HG02759 (cell line): Measurements from ENCODE around the gene PHKB.
"Not testable (repeated sequence)": the region's sequence is repeated elsewhere in the genome, so short reads cannot be mapped to it uniquely, and the experiment has no call there.

Experiments
- ATAC-seq: cut with Tn5 transposase; IDR thresholded peaks from one replicate; pipeline ENCODE4 v1.9.1; 2021; ENCODE audit warnings: mild to moderate bottlenecking, moderate library complexity; ENCODE audit not compliant: unreplicated experiment

Gene PHKB

DNA sequence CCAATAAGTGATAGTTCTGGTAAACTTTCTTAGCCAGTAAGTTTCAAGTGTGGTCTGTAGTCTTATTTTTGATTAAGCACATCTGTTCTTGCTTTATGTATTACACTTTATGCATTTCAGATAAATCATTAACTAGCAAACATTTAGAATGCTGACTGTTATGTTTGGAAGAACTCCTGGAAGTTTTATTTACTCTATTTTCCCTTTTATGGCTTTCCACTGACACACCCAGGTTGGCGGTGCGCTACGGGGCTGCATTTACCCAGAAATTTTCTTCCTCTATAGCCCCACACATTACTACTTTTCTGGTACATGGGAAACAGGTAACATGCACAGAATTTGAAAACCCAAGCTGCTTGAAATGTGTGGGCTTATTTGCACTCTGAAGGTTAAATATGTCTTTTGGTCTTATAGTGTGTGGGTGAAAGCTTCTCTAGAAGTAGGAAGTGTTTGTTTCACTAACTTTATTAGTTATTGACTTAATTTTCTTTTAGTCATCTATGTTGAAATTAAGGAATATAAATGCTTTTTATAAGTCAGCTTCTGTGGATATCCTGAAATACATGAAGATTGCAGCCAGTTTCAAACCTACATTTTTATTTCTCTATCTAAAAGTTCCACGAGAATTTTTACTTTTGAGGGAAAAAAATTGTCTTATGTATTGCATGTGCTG lies 203.7 kb downstream of the PHKB start:
- ATAC-seq: no peak

DNA sequence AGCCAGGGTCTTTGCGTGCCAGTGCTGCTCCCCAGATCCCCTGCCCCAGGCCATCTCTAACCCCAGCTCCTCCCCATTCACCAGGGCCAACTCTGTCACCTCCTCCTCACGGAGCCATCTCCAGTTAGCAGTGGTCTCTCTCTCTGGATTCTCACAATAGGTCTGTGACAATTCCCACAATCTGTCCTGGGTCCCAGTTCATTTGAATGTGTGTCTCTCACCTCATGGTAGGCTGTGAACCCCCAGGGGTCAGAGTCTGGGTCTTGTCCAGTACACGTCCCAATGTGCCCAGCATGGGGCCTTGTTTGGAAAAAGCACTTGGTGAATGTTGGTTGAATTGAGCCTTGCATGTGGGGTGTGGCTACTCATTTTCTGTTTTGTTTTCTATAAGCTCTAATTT lies 205.3 kb downstream of the PHKB start:
- ATAC-seq: no peak

DNA sequence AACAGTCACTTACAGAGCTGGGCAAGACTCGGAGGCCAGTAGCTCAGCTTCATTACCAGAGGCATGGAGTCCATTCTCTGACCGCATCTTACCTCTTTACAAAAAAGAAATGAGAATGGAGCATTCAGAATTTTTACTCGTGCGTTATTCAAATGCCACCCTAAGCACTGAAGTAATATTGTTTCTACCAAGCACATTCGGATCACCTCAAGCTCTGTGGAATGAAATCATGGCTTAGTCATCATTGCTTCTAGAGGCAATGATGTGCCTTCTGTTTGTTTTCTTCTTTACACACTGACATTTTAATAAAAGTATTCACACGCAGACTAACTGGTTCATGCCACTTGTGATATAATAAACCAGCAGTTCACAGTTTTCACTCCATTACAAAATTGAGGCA lies 206.8 kb downstream of the PHKB start:
- no peak for ATAC-seq

DNA sequence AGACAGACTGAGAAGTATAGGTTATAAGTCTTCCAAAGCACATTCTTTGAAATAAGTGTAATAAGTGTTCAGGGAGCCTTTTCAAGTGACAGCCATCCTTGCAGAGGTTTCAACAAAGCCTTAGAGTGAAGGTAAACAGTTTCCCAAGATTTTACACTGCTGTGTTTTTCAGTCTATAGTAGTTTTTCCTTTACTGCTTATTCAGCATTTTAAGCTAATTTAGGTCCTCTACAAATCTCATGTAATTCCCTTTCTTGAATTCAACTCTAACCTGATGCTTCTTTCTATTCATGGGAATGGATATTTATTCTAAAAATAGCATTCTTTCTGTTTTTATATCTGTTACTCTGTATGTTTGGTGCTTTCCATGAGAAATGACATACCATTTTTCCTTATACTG lies 211.3 kb downstream of the PHKB start:
- ATAC-seq: no peak

DNA sequence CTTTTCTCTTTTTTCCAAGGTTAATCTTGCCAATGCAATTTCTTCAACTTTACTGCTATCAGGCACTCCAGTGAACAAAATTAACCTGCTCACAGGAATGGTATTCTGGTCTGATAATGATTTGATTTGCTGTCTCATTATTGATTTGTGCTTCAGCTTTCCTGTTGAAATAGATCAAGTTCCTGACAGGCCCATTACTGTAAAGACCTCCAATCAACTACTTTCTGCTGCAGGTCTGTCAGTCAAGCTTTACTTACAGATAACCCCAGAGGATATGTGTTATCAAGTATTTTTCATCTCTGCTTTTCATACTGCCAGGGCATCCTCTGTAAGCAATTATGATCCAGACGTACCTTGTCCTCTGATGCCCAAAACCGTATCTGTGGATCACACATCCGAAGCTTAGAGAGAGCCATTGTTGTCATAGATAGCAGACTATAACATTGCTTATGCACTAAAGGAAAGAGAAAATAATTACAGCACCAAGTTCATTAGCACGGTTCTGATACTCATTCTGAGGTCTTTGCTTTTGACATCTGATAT lies 215.6 kb downstream of the PHKB start:
- no peak for ATAC-seq

DNA sequence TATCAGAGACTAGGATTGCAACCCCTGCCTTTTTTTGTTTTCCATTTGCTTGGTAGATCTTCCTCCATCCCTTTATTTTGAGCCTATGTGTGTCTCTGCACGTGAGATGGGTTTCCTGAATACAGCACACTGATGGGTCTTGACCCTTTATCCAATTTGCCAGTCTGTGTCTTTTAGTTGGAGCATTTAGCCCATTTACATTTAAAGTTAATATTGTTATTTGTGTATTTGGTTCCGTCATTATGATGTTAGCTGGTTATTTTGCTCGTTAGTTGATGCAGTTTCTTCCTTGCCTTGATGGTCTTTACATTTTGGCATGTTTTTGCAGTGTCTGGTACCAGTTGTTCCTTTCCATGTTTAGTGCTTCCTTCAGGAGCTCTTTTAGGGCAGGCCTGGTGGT lies 220.4 kb downstream of the PHKB start:
- not testable (repeated sequence) for ATAC-seq

DNA sequence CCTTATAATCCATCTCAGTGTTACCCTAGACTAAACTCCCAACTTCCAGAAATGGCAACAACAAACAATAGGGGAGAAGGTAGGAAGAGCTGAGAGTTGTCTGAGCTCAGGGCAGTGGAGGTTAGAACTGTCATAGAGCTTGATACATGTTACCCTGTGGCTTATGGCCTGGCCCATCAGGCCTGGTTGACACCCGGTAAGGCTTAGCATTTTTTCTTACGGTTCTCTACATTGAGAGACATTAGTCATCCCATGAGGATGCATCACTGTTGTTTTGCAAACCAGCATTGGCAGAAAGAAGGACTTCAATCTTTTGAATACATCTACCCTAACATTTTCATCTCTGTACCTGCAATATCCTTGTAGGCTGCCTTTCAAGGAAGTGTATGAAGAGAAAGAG lies 226.6 kb downstream of the PHKB start:
- no peak for ATAC-seq

DNA sequence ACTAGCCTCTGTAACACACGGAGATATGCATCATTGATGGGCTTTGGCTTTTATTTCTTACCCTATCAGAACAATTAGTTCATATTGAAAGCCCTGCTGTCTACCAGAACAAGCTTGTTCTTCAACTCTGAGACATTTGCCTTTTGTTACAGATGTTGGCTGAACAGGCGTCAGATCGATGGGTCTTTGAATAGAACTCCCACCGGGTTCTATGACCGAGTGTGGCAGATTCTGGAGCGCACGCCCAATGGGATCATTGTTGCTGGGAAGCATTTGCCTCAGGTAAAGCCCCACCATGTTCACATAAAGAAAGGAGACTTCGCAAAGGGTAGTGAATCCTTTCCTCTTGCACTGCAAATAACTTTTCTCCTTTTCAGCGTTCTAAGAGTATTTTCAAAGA lies 232.1 kb downstream of the PHKB start:
- no peak for ATAC-seq

DNA sequence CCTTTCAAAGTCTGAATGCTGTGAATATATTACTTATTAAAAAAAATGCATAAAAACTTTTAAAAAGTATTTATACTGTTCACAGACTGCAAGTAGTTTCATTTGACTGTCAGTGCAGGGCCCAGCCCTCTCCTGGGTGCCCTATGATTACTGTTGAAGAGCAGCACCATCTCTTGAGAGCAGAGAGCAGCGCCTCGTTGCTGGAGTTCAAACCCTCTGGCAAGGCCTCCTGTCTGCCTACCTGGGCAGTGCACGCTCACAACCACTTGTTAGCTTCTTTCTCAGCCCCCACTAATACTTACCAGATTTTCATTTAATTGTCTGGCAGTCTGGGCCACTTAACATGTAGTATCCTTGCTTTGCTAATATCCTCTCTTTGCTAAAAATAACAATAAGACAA lies 233.4 kb downstream of the PHKB start:
- no peak for ATAC-seq

DNA sequence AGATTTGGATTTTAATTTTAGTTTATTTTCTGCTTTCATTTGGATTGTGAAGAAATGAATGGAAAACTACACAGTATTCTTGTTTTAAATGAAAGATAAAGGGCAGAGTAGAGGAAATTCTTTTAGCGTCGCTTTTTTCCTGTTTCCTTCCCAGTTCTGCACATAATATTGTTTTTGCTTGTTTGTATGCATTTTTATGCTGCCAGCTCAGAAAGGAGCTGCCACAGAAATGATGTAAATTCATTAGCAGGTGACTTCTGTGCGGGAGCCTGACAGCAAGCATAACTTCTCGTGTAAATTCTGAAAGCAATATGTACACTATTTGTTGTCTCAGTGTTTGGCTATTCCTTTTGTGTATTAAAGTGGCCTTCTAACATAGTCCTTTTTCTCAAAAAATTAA lies 234.6 kb downstream of the PHKB start:
- ATAC-seq: no peak

DNA sequence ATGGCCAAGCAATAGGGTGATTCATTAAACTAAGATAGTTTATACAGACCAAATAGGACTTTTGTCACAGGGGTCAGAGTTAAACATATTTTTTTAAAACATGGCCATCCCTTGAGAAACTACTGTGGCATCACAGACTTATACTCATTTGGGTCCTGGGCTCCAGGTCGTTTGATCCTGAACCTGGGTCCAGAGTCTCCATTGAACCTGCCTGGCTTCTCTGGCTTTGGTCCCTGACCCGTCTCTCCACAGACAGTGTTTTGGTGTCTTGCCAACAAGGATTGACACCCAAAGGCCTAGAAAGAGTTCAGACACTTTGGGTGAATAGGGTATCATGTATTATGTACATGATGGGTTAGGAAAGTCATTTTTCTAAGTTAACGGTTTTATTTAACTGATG lies 236.7 kb downstream of the PHKB start:
- ATAC-seq: no peak

DNA sequence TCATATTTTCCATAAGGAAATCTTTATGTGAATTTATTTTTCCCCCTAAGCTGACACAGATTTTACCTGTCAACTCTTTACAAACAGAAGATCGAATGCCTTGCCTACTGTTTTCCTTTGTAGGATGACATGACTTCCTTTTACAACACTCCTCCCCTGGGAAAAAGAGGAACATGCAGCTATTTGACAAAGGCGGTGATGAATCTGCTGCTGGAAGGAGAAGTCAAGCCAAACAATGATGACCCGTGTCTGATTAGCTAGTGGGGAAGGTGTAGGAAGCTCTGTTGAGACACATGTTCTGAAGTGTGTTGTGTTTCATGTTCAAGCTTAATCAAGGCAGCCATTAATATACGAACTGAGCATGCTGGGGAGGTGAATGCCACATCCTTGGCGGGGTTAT lies 238.0 kb downstream of the PHKB start:
- no peak for ATAC-seq

DNA sequence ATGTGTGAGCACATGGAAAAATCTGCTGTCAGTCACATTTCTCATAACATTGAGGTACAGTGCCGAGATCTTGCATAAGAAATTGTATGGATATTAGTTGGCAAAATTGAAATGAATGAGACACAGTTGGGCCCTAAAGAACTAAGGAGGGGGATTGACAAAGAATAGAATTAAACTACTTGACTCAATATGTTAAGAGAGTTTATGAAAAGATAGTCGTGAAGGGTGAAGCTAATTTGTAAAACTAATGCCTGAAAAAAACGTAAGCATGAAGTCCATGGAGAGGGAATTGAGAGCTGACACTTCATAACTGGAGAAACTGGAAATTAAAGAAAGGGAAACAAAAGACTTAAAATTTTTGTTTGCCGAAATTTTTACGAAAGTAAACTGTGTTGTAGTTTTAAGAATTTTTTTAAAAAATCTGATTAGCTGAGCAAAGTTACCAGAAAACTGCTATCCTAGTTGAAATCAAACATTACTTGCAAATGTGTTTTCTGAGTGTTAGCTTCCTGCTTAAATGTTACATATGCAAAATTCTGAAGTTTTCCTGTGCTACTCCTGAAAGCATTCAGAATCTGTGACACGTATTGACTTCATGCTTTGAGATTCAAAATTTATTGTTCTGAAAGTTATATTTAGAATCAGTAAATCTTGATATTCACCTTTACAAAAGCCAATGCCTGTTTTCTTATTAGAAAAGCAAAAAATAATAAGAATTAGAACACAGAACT lies 239.9 kb downstream of the PHKB start:
- ATAC-seq: no peak

DNA sequence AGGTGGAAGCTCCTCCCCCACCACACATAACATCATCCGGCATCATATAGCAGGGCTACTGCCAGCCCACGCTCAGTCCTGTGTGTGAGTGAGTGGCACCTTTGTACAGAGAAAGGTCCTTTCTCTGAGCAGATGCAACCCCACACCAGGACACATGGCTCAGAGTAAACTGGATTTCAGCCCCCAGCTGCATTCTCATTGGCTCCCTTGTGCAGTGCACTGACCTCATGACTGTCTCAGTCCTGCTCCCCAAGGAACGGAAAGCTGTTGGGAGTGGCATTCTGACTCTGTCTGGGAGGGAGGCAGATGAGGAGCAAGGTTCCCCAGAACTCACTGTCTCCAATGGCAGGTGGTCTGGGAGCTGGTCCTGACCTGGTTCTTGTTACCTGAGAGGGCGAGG lies 244.1 kb downstream of the PHKB start:
- ATAC-seq: no peak

DNA sequence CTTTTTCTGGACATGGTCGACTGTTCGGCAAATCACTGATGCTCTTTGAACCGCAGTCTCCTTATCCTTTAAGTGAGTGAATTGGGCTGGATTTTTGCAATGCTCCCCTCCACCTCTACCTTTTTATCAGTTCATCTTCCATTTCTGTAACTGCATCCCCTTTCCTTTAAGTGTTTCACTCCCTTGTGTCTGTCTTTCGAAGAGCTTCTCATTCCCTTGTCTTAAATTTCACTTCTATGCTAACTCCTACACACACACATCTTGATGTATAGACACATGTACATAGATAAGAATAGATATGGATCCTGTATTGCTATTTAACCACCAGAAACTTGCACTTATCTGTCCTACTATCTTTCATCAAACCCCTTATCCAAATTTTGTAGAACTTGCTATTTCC lies 250.7 kb downstream of the PHKB start:
- ATAC-seq: no peak

DNA sequence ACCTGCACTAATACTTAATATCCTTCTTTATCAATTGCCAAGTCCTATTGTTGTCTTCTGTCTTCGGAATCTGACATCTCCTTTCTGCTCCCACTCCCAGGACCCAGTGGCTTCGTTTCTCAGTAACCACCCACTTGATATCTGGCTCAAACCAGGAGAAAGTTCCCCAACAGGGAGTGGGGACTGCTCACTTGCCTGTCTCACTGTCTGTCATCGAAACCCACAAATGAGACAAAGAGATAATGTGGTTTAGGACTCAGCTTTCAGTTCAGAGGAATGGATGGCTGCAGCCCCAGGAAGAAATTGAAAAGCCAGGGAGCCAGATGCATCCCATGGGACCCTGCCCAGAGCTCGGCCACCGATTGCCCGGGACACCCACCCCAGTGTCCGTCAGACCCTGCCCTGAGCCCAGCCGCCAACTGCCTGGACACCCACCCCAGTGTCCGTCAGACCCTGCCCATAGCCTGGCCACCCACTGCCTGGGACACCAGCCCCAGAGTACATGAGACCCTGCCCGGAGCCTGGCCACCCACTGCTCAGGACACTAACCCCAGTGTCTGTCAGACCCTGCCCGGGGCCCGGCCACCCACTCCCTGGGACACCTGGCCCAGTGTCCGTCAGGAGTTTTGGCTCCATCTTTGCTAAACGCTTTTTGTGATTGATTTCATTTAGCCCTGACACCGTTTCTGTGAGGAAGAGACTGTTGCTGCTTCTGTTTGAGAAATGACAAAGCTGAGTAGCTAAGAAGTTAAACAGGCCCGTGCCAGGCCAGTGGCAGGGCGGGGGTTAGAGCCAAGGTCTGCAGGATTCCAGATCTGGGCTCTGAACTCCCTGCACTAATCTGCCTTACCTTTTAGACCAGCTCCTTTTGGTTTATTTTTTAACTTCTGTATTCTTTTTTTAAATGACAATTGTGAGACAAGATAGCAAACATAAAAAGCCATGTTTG lies 251.4 kb downstream of the PHKB start:
- ATAC-seq: peak; percentile 25

DNA sequence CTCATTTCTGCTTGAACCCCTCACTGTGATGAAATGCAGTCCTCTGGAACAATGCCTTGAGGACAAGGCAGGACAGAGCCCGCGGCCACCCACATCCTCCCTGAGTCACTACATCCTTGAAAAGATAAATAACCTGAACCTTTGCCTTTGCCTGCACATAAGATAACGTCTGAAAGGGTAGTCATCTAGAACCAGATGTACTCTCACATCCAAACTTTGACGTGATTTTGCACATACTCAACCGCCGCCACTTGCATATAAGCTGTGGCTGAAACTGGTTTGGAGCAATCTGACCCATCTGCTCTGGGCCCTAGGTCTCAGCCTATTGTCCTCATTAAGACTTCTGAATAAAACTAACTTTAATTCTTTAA lies 252.1 kb downstream of the PHKB start:
- ATAC-seq: peak; percentile 69

DNA sequence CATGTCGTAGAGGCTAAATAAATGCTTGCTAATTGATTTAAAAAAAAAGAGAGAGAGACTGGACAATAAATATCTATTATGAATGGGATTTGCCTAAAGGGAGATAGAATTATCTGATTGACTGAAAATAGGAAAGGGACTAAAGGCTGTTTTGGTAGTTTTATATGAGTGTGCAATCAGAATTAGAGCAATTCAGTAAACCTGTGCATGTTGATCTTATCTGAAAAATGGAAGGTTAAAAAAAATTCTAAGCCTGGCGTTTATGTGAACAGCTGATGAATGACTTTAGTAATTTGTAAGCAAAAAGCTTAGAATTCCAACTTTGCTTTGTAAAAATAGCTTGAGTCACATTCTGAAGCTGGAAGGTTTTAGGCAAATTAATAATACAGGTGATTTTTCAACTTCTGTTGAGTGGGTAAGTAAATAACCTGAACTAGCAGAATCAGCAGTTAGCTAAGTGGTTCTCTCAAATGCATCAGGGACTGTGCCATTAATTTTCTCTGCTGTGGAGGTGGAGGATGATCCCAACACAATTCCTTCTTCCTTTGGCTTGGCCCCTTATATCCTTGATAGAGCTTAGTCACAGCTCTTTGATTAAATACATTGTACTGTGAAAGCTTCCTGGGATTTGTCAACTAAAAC lies 254.4 kb downstream of the PHKB start:
- ATAC-seq: no peak

DNA sequence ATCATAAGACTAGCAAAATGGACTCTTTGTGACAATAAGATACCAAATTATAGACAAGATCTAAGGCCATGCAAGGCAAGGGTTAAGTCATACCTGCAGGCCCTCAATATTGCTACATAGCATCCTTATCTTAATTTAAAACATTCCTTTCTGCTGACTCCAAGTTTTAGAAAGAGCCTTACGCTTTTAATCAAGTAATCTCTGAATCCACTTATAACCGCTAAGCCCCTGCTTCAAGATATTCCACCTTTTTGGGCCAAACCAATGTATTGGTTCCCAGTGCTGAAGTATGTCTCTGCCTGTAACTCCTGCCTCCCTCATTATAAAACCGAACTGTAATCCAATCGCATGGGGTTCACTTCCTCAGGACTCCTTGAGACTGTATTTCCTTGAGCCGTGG lies 255.4 kb downstream of the PHKB start:
- no peak for ATAC-seq

DNA sequence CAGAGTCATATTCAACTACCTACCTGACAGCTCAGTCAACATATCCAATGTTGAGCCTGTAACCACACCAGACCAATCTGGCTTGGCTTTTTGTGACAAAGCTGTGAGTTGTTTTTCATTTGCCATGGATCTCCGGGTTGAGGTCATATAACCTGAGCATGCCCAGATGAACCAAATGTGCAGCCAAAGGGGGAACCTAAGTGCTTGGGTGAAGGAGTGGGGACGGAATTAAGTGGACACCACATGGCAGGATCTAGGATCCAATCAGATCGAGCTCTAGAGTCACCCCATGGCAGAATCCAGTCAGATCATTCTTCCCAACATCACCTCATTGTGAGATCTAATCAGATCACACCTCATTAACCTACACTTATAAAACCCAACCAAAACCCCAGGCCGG lies 258.6 kb downstream of the PHKB start:
- no peak for ATAC-seq

DNA sequence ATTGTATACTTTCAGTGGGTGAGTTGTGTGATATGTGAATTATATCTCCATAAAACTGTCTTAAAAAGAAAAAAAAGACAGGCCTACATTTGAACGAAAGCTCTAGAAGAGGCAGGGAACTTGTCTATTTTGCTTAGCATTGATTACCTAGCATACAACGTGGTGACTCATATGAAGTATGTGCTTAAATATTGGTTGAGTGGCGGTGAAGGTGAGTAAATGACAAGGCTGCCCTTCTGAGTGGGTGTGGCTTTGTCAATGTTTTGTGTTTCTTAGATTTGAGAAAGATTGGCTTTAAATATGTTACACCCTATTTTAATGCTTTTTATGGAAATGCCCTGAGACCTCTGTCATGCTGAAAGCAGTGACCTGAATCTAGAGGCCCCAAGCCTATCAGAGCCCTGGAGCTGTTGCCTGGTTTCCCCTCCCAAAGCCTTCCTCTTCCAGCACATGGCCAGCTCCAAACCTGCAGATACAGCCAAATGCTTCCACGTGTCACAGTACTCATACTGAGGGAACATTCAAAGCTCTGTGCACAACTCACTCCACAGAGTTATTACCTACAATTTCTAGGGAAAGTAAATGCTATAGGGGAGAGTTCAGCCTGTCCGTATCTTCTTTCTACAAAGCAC lies 260.0 kb downstream of the PHKB start:
- no peak for ATAC-seq
